Natural killer cell (primary cell): ENCODE data around the gene RPN2. TPM values are rescaled to one million over a fixed set of nuclear protein-coding genes. Genes with fewer than 3 reads are reported as not detected.

ENCODE experiments used
- ATAC-seq, 3 donors: fragments of 150-1000 bp in 2 of 3; fragments of 200-7000 bp in 1 of 3; cut with Tn5 transposase; 1 replicate in 1 of 3; 2 replicates in 2 of 3; pipeline ENCODE4 v1.10.0; 2021; ENCODE audit warnings: mild to moderate bottlenecking in 2 of 3, moderate library complexity in 2 of 3
- DNase-seq, 2 donors: peaks; one replicate each; pipeline versions ENCODE4 v3.0.0 to v3.0.0-alpha.2; 2013 to 2021; ENCODE audit warnings: mixed read lengths in 1 of 2
- H3K27ac ChIP-seq: one replicate; pipeline ENCODE4 v1.5.1; 2013; ENCODE audit warnings: mild to moderate bottlenecking, low read length
- H3K27me3 ChIP-seq: one replicate; pipeline ENCODE4 v1.6.1; 2013; ENCODE audit warnings: low read length; ENCODE audit not compliant: control insufficient read depth, insufficient read depth
- H3K36me3 ChIP-seq: one replicate; pipeline ENCODE4 v1.6.1; 2013; ENCODE audit warnings: low read length; ENCODE audit not compliant: control insufficient read depth, insufficient read depth
- H3K4me1 ChIP-seq: one replicate; pipeline ENCODE4 v1.6.1; 2013; ENCODE audit warnings: low read length; ENCODE audit not compliant: control insufficient read depth, insufficient read depth
- H3K4me3 ChIP-seq: one replicate; pipeline ENCODE4 v1.5.1; 2013; ENCODE audit warnings: low read length
- H3K9me3 ChIP-seq: one replicate; pipeline ENCODE4 v1.6.1; 2013; ENCODE audit warnings: low read length; ENCODE audit not compliant: control insufficient read depth, insufficient read depth
- H3K27ac Mint-ChIP-seq, 2 donors: one replicate each; pipeline ENCODE4 v1.8.0; 2022; ENCODE audit warnings: mild to moderate bottlenecking in 2 of 2, mixed read lengths in 2 of 2, moderate library complexity in 1 of 2
- H3K27me3 Mint-ChIP-seq, 2 donors: one replicate each; pipeline ENCODE4 v1.8.0; 2022; ENCODE audit warnings: low read depth in 2 of 2, mixed read lengths in 2 of 2
- H3K36me3 Mint-ChIP-seq: one replicate; pipeline ENCODE4 v1.8.0; 2022; ENCODE audit warnings: mixed read lengths
- H3K4me1 Mint-ChIP-seq, 2 donors: one replicate each; pipeline ENCODE4 v1.8.0; 2022; ENCODE audit warnings: mixed read lengths in 2 of 2
- H3K4me3 Mint-ChIP-seq: one replicate; pipeline ENCODE4 v1.8.0; 2022; ENCODE audit warnings: mild to moderate bottlenecking, moderate library complexity, mixed read lengths
- H3K9me3 Mint-ChIP-seq, 2 donors: one replicate each; pipeline ENCODE4 v1.8.0; 2022; ENCODE audit warnings: mixed read lengths in 2 of 2
- CTCF ChIP-seq: fragments of 200-600 bp; IDR thresholded peaks from one replicate; pipeline ENCODE4 v1.8.0; 2022; ENCODE audit warnings: antibody characterized with exemption
- WGBS: methylation state at CpG from one replicate; pipeline ENCODE4 v1.1.7; 2013; ENCODE audit warnings: missing lambda C conversion rate; ENCODE audit not compliant: insufficient coverage; 5-methylcytosine and 5-hydroxymethylcytosine counted together
- intact Hi-C: fragments of 100-400 bp; cut with micrococcal nuclease; formaldehyde crosslinking; loops from one replicate; pipeline ENCODE4 v1.14.2; 2022
- total RNA-seq, 4 donors: library from RNA; stranded (reverse); fragments of 120-200 nt in 1 of 4; gene quantifications; one replicate each; pipeline versions ENCODE4 v1.2.3 to v1.2.4, GENCODE V29; 2013 to 2022

The RPN2 gene
- total RNA-seq, 3 donors from 2014 or later (not counting 1 experiment from before 2014, with no cell fraction given): 124 to 136 (median 125) TPM

- Histone ChIP-seq H3K36me3 (peaks cover 59% of the 10 kb centered on the region), H3K4me3 (no peak overlapping the region), H3K9me3 (no peaks in the 10 kb centered on the region), H3K4me1 (no peaks in the 10 kb centered on the region), H3K27ac (no peak overlapping the region), H3K27me3 (no peaks in the 10 kb centered on the region)
- 95% methylated on average over 4 of the region's 4 CpGs for WGBS
- DNase-seq: no peak
- H3K9me3 Mint-ChIP-seq: no peaks in the 10 kb centered on the region
- TF ChIP-seq CTCF: no peak
- intact Hi-C loops: no loop called here
- no peak for ATAC-seq
- H3K36me3 Mint-ChIP-seq: peaks cover 14% of the 10 kb centered on the region
- H3K4me1 Mint-ChIP-seq: peaks cover 5 to 12% of the 10 kb centered on the region in 2 donors
- no peak overlapping the region for H3K27ac Mint-ChIP-seq
- no peak overlapping the region for H3K4me3 Mint-ChIP-seq
- H3K27me3 Mint-ChIP-seq: no peaks in the 10 kb centered on the region
Measured at GRCh38 chr20:37218441-37218840, 39.3 kb downstream of the RPN2 start.

- no peak overlapping the region for H3K4me3 Mint-ChIP-seq
- H3K4me1 ChIP-seq: no peaks in the 10 kb centered on the region
- TF ChIP-seq CTCF: no peak
- no peak for ATAC-seq
- peaks cover 58% of the 10 kb centered on the region for H3K36me3 ChIP-seq
- intact Hi-C loops: no loop called here
- no peak overlapping the region for H3K27ac ChIP-seq
- H3K4me3 ChIP-seq: no peak overlapping the region
- peaks cover 5 to 12% of the 10 kb centered on the region in 2 donors for H3K4me1 Mint-ChIP-seq
- peaks cover 19% of the 10 kb centered on the region for H3K36me3 Mint-ChIP-seq
- H3K9me3 ChIP-seq: no peaks in the 10 kb centered on the region
- WGBS: 50% methylated on average over 2 of the region's 4 CpGs
- H3K9me3 Mint-ChIP-seq: no peaks in the 10 kb centered on the region
- H3K27ac Mint-ChIP-seq: no peak overlapping the region
- H3K27me3 ChIP-seq: no peaks in the 10 kb centered on the region
- H3K27me3 Mint-ChIP-seq: no peaks in the 10 kb centered on the region
- no peak for DNase-seq
Measured at GRCh38 chr20:37218976-37219375, 39.8 kb downstream of the RPN2 start.

GRCh38 chr20:37219751-37220668, 40.9 kb downstream of the RPN2 start:
- no peak for TF ChIP-seq CTCF
- H3K27me3 ChIP-seq: no peaks in the 10 kb centered on the region
- DNase-seq: no peak
- Mint-ChIP-seq H3K36me3 (peaks cover 27% of the 10 kb centered on the region), H3K4me1 (peaks cover 5 to 12% of the 10 kb centered on the region in 2 donors), H3K27ac (no peak overlapping the region), H3K9me3 (no peaks in the 10 kb centered on the region), H3K4me3 (no peak overlapping the region), H3K27me3 (no peaks in the 10 kb centered on the region)
- no peaks in the 10 kb centered on the region for H3K9me3 ChIP-seq
- H3K4me3 ChIP-seq: no peak overlapping the region
- H3K27ac ChIP-seq: no peak overlapping the region
- ATAC-seq: no peak
- 97% methylated on average over 9 of the region's 10 CpGs for WGBS
- H3K4me1 ChIP-seq: no peaks in the 10 kb centered on the region
- intact Hi-C loops: no loop called here
- peaks cover 59% of the 10 kb centered on the region for H3K36me3 ChIP-seq
